ENCODE measurements around the gene USP22.

USP22 gene

GRCh38 chr17:21010705-21011596, 31.9 kb downstream of the USP22 start:
- H3K27ac ChIP-seq = no peak overlapping the region
- TF ChIP-seq ZFX (IDR thresholded peaks at IDR 0.05) (no peak), CTCF (conservative IDR thresholded peaks at IDR 0.05) (no peak)

- H3K27ac ChIP-seq = no peak overlapping the region
- TF ChIP-seq CTCF (conservative IDR thresholded peaks at IDR 0.05) (no peak), ZFX (IDR thresholded peaks at IDR 0.05) (no peak)
Observed at GRCh38 chr17:21008992-21009671, 33.7 kb downstream of the USP22 start.

GRCh38 chr17:21008160-21008915, 34.5 kb downstream of the USP22 start:
- TF ChIP-seq CTCF (conservative IDR thresholded peaks at IDR 0.05) (no peak), ZFX (IDR thresholded peaks at IDR 0.05) (no peak)

GRCh38 chr17:21007646-21008045, 35.2 kb downstream of the USP22 start:
- TF ChIP-seq ZFX (IDR thresholded peaks at IDR 0.05) (no peak), CTCF (conservative IDR thresholded peaks at IDR 0.05) (no peak)
- H3K27ac ChIP-seq = no peak overlapping the region

More at GRCh38 chr17:21008160-21008915, 34.5 kb downstream of the USP22 start:
- no peak overlapping the region for H3K27ac ChIP-seq

GRCh38 chr17:21005803-21006202, 37.0 kb downstream of the USP22 start:
- TF ChIP-seq ZFX (IDR thresholded peaks at IDR 0.05) (no peak), CTCF (conservative IDR thresholded peaks at IDR 0.05) (no peak)
- no peak overlapping the region for H3K27ac ChIP-seq

GRCh38 chr17:21005367-21005766, 37.4 kb downstream of the USP22 start:
- TF ChIP-seq ZFX (IDR thresholded peaks at IDR 0.05) = no peak
- no peak for TF ChIP-seq CTCF (conservative IDR thresholded peaks at IDR 0.05)
- no peak overlapping the region for H3K27ac ChIP-seq

All from C4-2B (cell line).